ENCODE results near the gene PPP1R14C. TPM values are rescaled to one million over a fixed set of nuclear protein-coding genes. Genes with fewer than 3 reads are reported as not detected.
"Not testable (repeated sequence)": the region's sequence is repeated elsewhere in the genome, so short reads cannot be mapped to it uniquely, and the experiment has no call there.

Gene PPP1R14C
- total and polyA plus RNA-seq, 4 donors, result 6.5 to 68.4 (median 24.0) TPM

- Histone ChIP-seq H3K36me3 (ENCODE audit: control insufficient read depth in 4 of 4, insufficient read depth in 4 of 4, low read length in 4 of 4) (no peaks in the 10 kb centered on the region), H3K4me1 (ENCODE audit: control insufficient read depth in 5 of 5, insufficient read depth in 5 of 5, low read length in 5 of 5) (peaks cover 2 to 18% (median 11%) of the 10 kb centered on the region in 5 donors), H3K27ac (ENCODE audit: low read depth in 1 of 2, low read length in 1 of 2) (no peak overlapping the region), H3K9ac (ENCODE audit: insufficient read depth in 1 of 2, low read length in 2 of 2) (no peak overlapping the region), H3K9me3 (ENCODE audit: control insufficient read depth in 4 of 4, insufficient read depth in 3 of 4, low read length in 3 of 4) (no peaks in the 10 kb centered on the region), H3K4me3 (no peak overlapping the region), H3K27me3 (ENCODE audit: control insufficient read depth in 3 of 3, insufficient read depth in 3 of 3, low read length in 2 of 3) (no peaks in the 10 kb centered on the region)
- no peak for DNase-seq
- ATAC-seq (ENCODE audit: insufficient read depth, low FRiP score), result no peak
- no peak for TF ChIP-seq CTCF (IDR thresholded peaks at IDR 0.05; ENCODE audit: control extremely low read depth, extremely low read depth)
- 66 to 77% methylated on average over 6 of the region's 6 CpGs for WGBS, 2 donors
Measured at GRCh38 chr6:150238846-150239407, 96.1 kb downstream of the PPP1R14C start.

GRCh38 chr6:150241756-150242155 lies 98.9 kb downstream of the PPP1R14C start:
- 81 to 84% methylated on average over 5 of the region's 5 CpGs for WGBS, 2 donors
- ATAC-seq (ENCODE audit: insufficient read depth, low FRiP score); H3K9me3 ChIP-seq (ENCODE audit: control insufficient read depth in 4 of 4, insufficient read depth in 3 of 4, low read length in 3 of 4); H3K27me3 ChIP-seq (ENCODE audit: control insufficient read depth in 3 of 3, insufficient read depth in 3 of 3, low read length in 2 of 3); H3K27ac ChIP-seq (ENCODE audit: low read depth in 1 of 2, low read length in 1 of 2); H3K9ac ChIP-seq (ENCODE audit: insufficient read depth in 1 of 2, low read length in 2 of 2); H3K4me3 ChIP-seq; DNase-seq; H3K36me3 ChIP-seq (ENCODE audit: control insufficient read depth in 4 of 4, insufficient read depth in 4 of 4, low read length in 4 of 4): not testable (repeated sequence)
- peaks cover 5 to 30% (median 11%) of the 10 kb centered on the region in 5 donors for H3K4me1 ChIP-seq (ENCODE audit: control insufficient read depth in 5 of 5, insufficient read depth in 5 of 5, low read length in 5 of 5)

GRCh38 chr6:150243620-150244314 lies 100.9 kb downstream of the PPP1R14C start:
- DNase-seq, result no peak
- Histone ChIP-seq H3K36me3 (ENCODE audit: control insufficient read depth in 4 of 4, insufficient read depth in 4 of 4, low read length in 4 of 4) (no peaks in the 10 kb centered on the region), H3K9me3 (ENCODE audit: control insufficient read depth in 4 of 4, insufficient read depth in 3 of 4, low read length in 3 of 4) (peaks cover 0 to 5% (median 1%) of the 10 kb centered on the region in 4 donors), H3K9ac (ENCODE audit: insufficient read depth in 1 of 2, low read length in 2 of 2) (no peak overlapping the region), H3K27ac (ENCODE audit: low read depth in 1 of 2, low read length in 1 of 2) (no peak overlapping the region), H3K27me3 (ENCODE audit: control insufficient read depth in 3 of 3, insufficient read depth in 3 of 3, low read length in 2 of 3) (no peaks in the 10 kb centered on the region), H3K4me3 (no peak overlapping the region), H3K4me1 (ENCODE audit: control insufficient read depth in 5 of 5, insufficient read depth in 5 of 5, low read length in 5 of 5) (peaks cover 0 to 19% (median 5%) of the 10 kb centered on the region in 5 donors)
- no peak for ATAC-seq (ENCODE audit: insufficient read depth, low FRiP score)
- whole genome bisulfite sequencing, 2 donors, result 69 to 81% methylated on average over 2 of the region's 2 CpGs
- no peak for TF ChIP-seq CTCF (IDR thresholded peaks at IDR 0.05; ENCODE audit: control extremely low read depth, extremely low read depth)

- peak in 2 of 3 donors; percentile 72 to 90 for DNase-seq
- H3K4me3 ChIP-seq, result no peak overlapping the region
- no peak overlapping the region for H3K27ac ChIP-seq (ENCODE audit: low read depth in 1 of 2, low read length in 1 of 2)
- H3K4me1 ChIP-seq (ENCODE audit: control insufficient read depth in 5 of 5, insufficient read depth in 5 of 5, low read length in 5 of 5), result peaks cover 0 to 19% (median 5%) of the 10 kb centered on the region in 5 donors
- H3K36me3 ChIP-seq (ENCODE audit: control insufficient read depth in 4 of 4, insufficient read depth in 4 of 4, low read length in 4 of 4), result no peaks in the 10 kb centered on the region
- no peak for TF ChIP-seq CTCF (IDR thresholded peaks at IDR 0.05; ENCODE audit: control extremely low read depth, extremely low read depth)
- peaks cover 0 to 5% (median 2%) of the 10 kb centered on the region in 4 donors for H3K9me3 ChIP-seq (ENCODE audit: control insufficient read depth in 4 of 4, insufficient read depth in 3 of 4, low read length in 3 of 4)
- WGBS, 2 donors, result 76 to 90% methylated on average over 6 of the region's 6 CpGs
- no peak overlapping the region for H3K9ac ChIP-seq (ENCODE audit: insufficient read depth in 1 of 2, low read length in 2 of 2)
- no peak for ATAC-seq (ENCODE audit: insufficient read depth, low FRiP score)
- no peaks in the 10 kb centered on the region for H3K27me3 ChIP-seq (ENCODE audit: control insufficient read depth in 3 of 3, insufficient read depth in 3 of 3, low read length in 2 of 3)
Measured at GRCh38 chr6:150245148-150245935, 102.5 kb downstream of the PPP1R14C start.

Measured in lung (tissue), 12 donors.